Endothelial cell of umbilical vein (primary cell): ENCODE results near the gene UNCX. TPM values are rescaled to one million over a fixed set of nuclear protein-coding genes. Genes with fewer than 3 reads are reported as not detected.

ENCODE experiments used
- BruUV-seq: library from RNA; stranded (reverse); fragments of 400-500 nt; replicated peaks from 2 replicates; lab custom pipeline; 2021; lab: Mats Ljungman, UMichigan
- CTCF ChIA-PET: fragments of 300-600, 350-600 bp; sonication (Branson Sonifier 250); formaldehyde crosslinking; loops from one replicate; lab custom pipeline; 2021; ENCODE audit warnings: antibody characterized with exemption, inconsistent platforms; lab: Charles Lee
- POLR2A ChIA-PET: fragments of 300-600, 350-600 bp; sonication (Branson Sonifier 250); formaldehyde crosslinking; loops from one replicate; lab custom pipeline; 2021; ENCODE audit warnings: antibody characterized with exemption, inconsistent platforms; lab: Charles Lee
- DNase-seq: peaks from one replicate; pipeline ENCODE4 v3.0.0-alpha.2; 2011; ENCODE audit warnings: low read depth, low spot score
- FAIRE-seq: peaks from 2 replicates; lab custom pipeline; 2011; peaks lifted over from hg19 to GRCh38; lab: Jason Lieb, UNC
- H2AFZ ChIP-seq: 2 replicates; pipeline ENCODE4 v1.6.0; 2012; ENCODE audit warnings: low read depth, low read length, control low read depth, inconsistent platforms
- H3K27ac ChIP-seq: 2 replicates; pipeline ENCODE4 v1.5.1; 2011; ENCODE audit warnings: low read depth, mild to moderate bottlenecking, control low read depth, low read length, moderate library complexity; ENCODE audit not compliant: insufficient read depth
- H3K27me3 ChIP-seq, 2 experiments: 2 replicates each; pipeline versions ENCODE4 v1.6.0 to v1.6.1; 2011; ENCODE audit warnings: low read length in 2 of 2, mixed read lengths in 1 of 2; ENCODE audit not compliant: control insufficient read depth in 2 of 2, insufficient read depth in 2 of 2
- H3K36me3 ChIP-seq, 2 experiments: 2 replicates in 1 of 2; 3 replicates in 1 of 2; pipeline ENCODE4 v1.5.1; 2011; ENCODE audit warnings: low read length in 2 of 2, mild to moderate bottlenecking in 1 of 2, moderate library complexity in 1 of 2; ENCODE audit not compliant: control insufficient read depth in 2 of 2, insufficient read depth in 2 of 2; ENCODE audit errors: extremely low read depth in 1 of 2
- H3K4me1 ChIP-seq: 3 replicates; pipeline ENCODE4 v1.5.1; 2011; ENCODE audit warnings: mild to moderate bottlenecking, low read length; ENCODE audit not compliant: control insufficient read depth, insufficient read depth; ENCODE audit errors: extremely low read depth
- H3K4me2 ChIP-seq: 2 replicates; pipeline ENCODE4 v1.6.1; 2011; ENCODE audit warnings: low read length, control low read depth, mixed read lengths; ENCODE audit not compliant: insufficient read depth
- H3K4me3 ChIP-seq, 3 experiments: fragments of 200-600 bp in 1 of 3; sonication (generic), shearing (Covaris generic) in 1 of 3; replicated peaks in 1 of 3; 2 replicates each; pipeline ENCODE4 v1.5.1; 2011 to 2016; ENCODE audit warnings: control low read depth in 3 of 3, low read length in 3 of 3, mild to moderate bottlenecking in 2 of 3, inconsistent platforms in 1 of 3, low read depth in 1 of 3, moderate library complexity in 1 of 3; ENCODE audit not compliant: insufficient read depth in 1 of 3
- H3K79me2 ChIP-seq: 2 replicates; pipeline ENCODE4 v1.6.0; 2012; ENCODE audit warnings: low read length, inconsistent platforms; ENCODE audit not compliant: control insufficient read depth, insufficient read depth
- H3K9ac ChIP-seq: replicated peaks from 2 replicates; pipeline ENCODE3; 2011; ENCODE audit warnings: low read length, control low read depth; ENCODE audit not compliant: insufficient read depth; ENCODE audit errors: extremely low read depth
- H3K9me1 ChIP-seq: replicated peaks from 3 replicates; pipeline ENCODE4 v1.6.0; 2011; ENCODE audit warnings: mild to moderate bottlenecking, low read length; ENCODE audit not compliant: control insufficient read depth, insufficient read depth; ENCODE audit errors: extremely low read depth
- H3K9me3 ChIP-seq: replicated peaks from 2 replicates; pipeline ENCODE4 v1.5.1; 2012; ENCODE audit warnings: low read length, inconsistent platforms; ENCODE audit not compliant: control insufficient read depth, insufficient read depth
- H4K20me1 ChIP-seq: replicated peaks from 2 replicates; pipeline ENCODE3; 2011; ENCODE audit warnings: mild to moderate bottlenecking, low read length; ENCODE audit not compliant: control insufficient read depth, insufficient read depth; ENCODE audit errors: extremely low read depth
- CTCF ChIP-seq, 2 donors: IDR thresholded peaks; 1 replicate in 1 of 2; 2 replicates in 1 of 2; pipeline ENCODE4 v1.5.1; 2011; ENCODE audit warnings: low read length in 2 of 2, mild to moderate bottlenecking in 2 of 2, moderate library complexity in 2 of 2, control low read depth in 1 of 2, inconsistent platforms in 1 of 2, low read depth in 1 of 2; ENCODE audit not compliant: insufficient read depth in 1 of 2; ENCODE audit errors: extremely low read depth in 1 of 2
- EZH2 ChIP-seq: IDR thresholded peaks from 2 replicates; pipeline ENCODE4 v1.6.1; 2012; ENCODE audit warnings: borderline replicate concordance, low read depth, mild to moderate bottlenecking, moderate library complexity, low read length, inconsistent platforms; ENCODE audit not compliant: severe bottlenecking
- FOS ChIP-seq: IDR thresholded peaks from 2 replicates; pipeline ENCODE4 v1.6.1; 2011; ENCODE audit warnings: mild to moderate bottlenecking, low read length, moderate library complexity, borderline replicate concordance; ENCODE audit not compliant: insufficient read depth
- GATA2 ChIP-seq: IDR thresholded peaks from 2 replicates; pipeline ENCODE4 v1.7.0; 2011; ENCODE audit warnings: low read depth, mild to moderate bottlenecking, moderate library complexity, mixed read lengths, low read length; ENCODE audit not compliant: insufficient read length, insufficient read depth
- JUN ChIP-seq: IDR thresholded peaks from 2 replicates; pipeline ENCODE4 v1.6.1; 2011; ENCODE audit warnings: borderline replicate concordance, low read depth; ENCODE audit not compliant: insufficient read length, insufficient read depth
- MAX ChIP-seq: IDR thresholded peaks from 2 replicates; pipeline ENCODE4 v1.6.1; 2011; ENCODE audit not compliant: insufficient read depth, insufficient read length
- POLR2A ChIP-seq: IDR thresholded peaks from 2 replicates; pipeline ENCODE4 v1.6.1; 2012; ENCODE audit warnings: low read depth, mild to moderate bottlenecking, control low read depth, low read length
- POLR2AphosphoS5 ChIP-seq: IDR thresholded peaks from 2 replicates; pipeline ENCODE4 v1.6.1; 2012; ENCODE audit warnings: low read depth, mild to moderate bottlenecking, control low read depth, low read length, moderate library complexity; ENCODE audit not compliant: insufficient read depth
- dilution Hi-C: fragments of 300-500 bp; cut with MboI; formaldehyde crosslinking; loops from one replicate; pipeline ENCODE4 v1.15.0; 2019; ENCODE audit warnings: low sequenced_read_pairs; ENCODE audit not compliant: extremely low pct_ligation_motif_present
- intact Hi-C: fragments of 100-400 bp; cut with micrococcal nuclease; formaldehyde crosslinking; loops from one replicate; pipeline ENCODE4 v1.10.0; 2022
- polyA plus RNA-seq, 4 experiments: library from polyadenylated mRNA; depleted of rRNA in 3 of 4; stranded (reverse) in 3 of 4; unstranded in 1 of 4; fragments of >200 nt; gene quantifications; 2 replicates each; pipeline versions ENCODE4 v1.2.1 to v1.2.3, GENCODE V29; 2011 to 2012; ENCODE audit warnings: missing spikeins in 1 of 4
- total RNA-seq: library from RNA; stranded (reverse); gene quantifications from 2 replicates; pipeline ENCODE4 v1.2.3, GENCODE V29; 2021

The UNCX gene
- total and polyA plus RNA-seq, 2 donors (not counting 3 experiments of a cell fraction or from before 2014, with no cell fraction given) = not detected

- DNase-seq (no peak), FAIRE-seq (no peak)
- Histone ChIP-seq H3K9ac (no peak overlapping the region), H2AFZ (no peak overlapping the region), H4K20me1 (peaks cover 5% of the 10 kb centered on the region), H3K36me3 (no peaks in the 10 kb centered on the region), H3K27me3 (peaks cover 81 to 96% of the 10 kb centered on the region in 2 experiments), H3K4me1 (no peaks in the 10 kb centered on the region), H3K4me3 (no peak overlapping the region), H3K27ac (no peak overlapping the region), H3K9me1 (no peaks in the 10 kb centered on the region), H3K79me2 (no peaks in the 10 kb centered on the region), H3K4me2 (no peak overlapping the region), H3K9me3 (no peaks in the 10 kb centered on the region)
- intact Hi-C loops = no loop called here
- no TSS peak for BruUV-seq
- dilution Hi-C loops = no loop called here
- ChIA-PET CTCF (interaction anchor here (1.5 kb wide), 1 partner anchor 11 kb away, joined by 3 read pairs; no protein-coding TSS in a partner anchor), POLR2A (no interaction called here)
- TF ChIP-seq EZH2 (peak; percentile 98), GATA2 (no peak), MAX (no peak), POLR2A (no peak), FOS (no peak), CTCF (IDR thresholded peaks at IDR 0.05; ENCODE audit: extremely low read depth in 1 of 2, insufficient read depth in 1 of 2, low read depth in 1 of 2, low read length in 2 of 2) (no peak), JUN (no peak), POLR2AphosphoS5 (no peak)
These were observed 9.6 kb downstream of the UNCX start for GRCh38 chr7:1242256-1242605.
